ENCODE results near the gene RGPD3.
"Not testable (repeated sequence)": the region's sequence is repeated elsewhere in the genome, so short reads cannot be mapped to it uniquely, and the experiment has no call there.

GRCh38 chr2:106479563-106479962, 11.3 kb upstream of the RGPD3 start:
- TF ChIP-seq POLR2A, CTCF (IDR thresholded peaks at IDR 0.05): not testable (repeated sequence)
